Tibial nerve (tissue), 4 donors: ENCODE results near the gene KSR1. TPM values are rescaled to one million over a fixed set of nuclear protein-coding genes. Genes with fewer than 3 reads are reported as not detected.
"Not testable (repeated sequence)": the region's sequence is repeated elsewhere in the genome, so short reads cannot be mapped to it uniquely, and the experiment has no call there.

Source experiments
- DNase-seq, 2 donors: peaks; one replicate each; pipeline ENCODE4 v3.0.0-alpha.2; 2019; ENCODE audit warnings: low spot score in 2 of 2
- H3K27ac ChIP-seq, 4 donors: fragments of 200-600 bp; sonication (generic) in 3 of 4; one replicate each; pipeline ENCODE4 v1.5.1; 2017 to 2019; ENCODE audit warnings: mild to moderate bottlenecking in 1 of 4
- H3K27me3 ChIP-seq, 2 donors: fragments of 200-600 bp; sonication (generic) in 1 of 2; one replicate each; pipeline versions ENCODE4 v1.5.1 to v1.6.0; 2017 to 2019
- H3K36me3 ChIP-seq, 3 donors: fragments of 200-600 bp; sonication (generic); one replicate each; pipeline ENCODE4 v1.5.1; 2018 to 2019
- H3K4me1 ChIP-seq, 4 donors: fragments of 200-600 bp; sonication (generic) in 3 of 4; one replicate each; pipeline ENCODE4 v1.5.1; 2017 to 2019
- H3K4me3 ChIP-seq, 4 donors: fragments of 200-600 bp; sonication (generic) in 3 of 4; one replicate each; pipeline ENCODE4 v1.5.1; 2017 to 2019; ENCODE audit warnings: mild to moderate bottlenecking in 1 of 4, moderate library complexity in 1 of 4
- H3K9me3 ChIP-seq, 4 donors: fragments of 200-600 bp; sonication (generic) in 3 of 4; one replicate each; pipeline ENCODE4 v1.5.1; 2017 to 2019
- CTCF ChIP-seq, 5 experiments: fragments of 200-600 bp in 3 of 5; fragments of 450-650 bp in 2 of 5; sonication (generic) in 3 of 5; IDR thresholded peaks; one replicate each; pipeline ENCODE4 v1.5.1; 2016 to 2019; ENCODE audit warnings: antibody characterized with exemption in 5 of 5, mild to moderate bottlenecking in 3 of 5, moderate library complexity in 2 of 5
- EP300 ChIP-seq, 2 donors: sonication (generic); formaldehyde crosslinking; IDR thresholded peaks; one replicate each; pipeline ENCODE4 v1.6.1; 2017; ENCODE audit warnings: antibody characterized with exemption in 2 of 2, mild to moderate bottlenecking in 1 of 2
- POLR2A ChIP-seq, 2 donors: fragments of 450-650 bp; IDR thresholded peaks; one replicate each; pipeline ENCODE4 v1.6.1; 2017; ENCODE audit warnings: antibody characterized with exemption in 2 of 2, mild to moderate bottlenecking in 2 of 2, moderate library complexity in 2 of 2
- WGBS, 2 donors: methylation state at CpG; one replicate each; pipeline ENCODE4 v1.1.5; 2018; 5-methylcytosine and 5-hydroxymethylcytosine counted together
- total RNA-seq, 4 donors: library from RNA; depleted of rRNA; stranded (reverse); fragments of >200 nt; gene quantifications; one replicate each; pipeline ENCODE4 v1.1.0, GENCODE V29; 2016

Gene KSR1
- total RNA-seq, 4 donors from 2014 or later, result 45.1 to 110 (median 54.2) TPM

DNA sequence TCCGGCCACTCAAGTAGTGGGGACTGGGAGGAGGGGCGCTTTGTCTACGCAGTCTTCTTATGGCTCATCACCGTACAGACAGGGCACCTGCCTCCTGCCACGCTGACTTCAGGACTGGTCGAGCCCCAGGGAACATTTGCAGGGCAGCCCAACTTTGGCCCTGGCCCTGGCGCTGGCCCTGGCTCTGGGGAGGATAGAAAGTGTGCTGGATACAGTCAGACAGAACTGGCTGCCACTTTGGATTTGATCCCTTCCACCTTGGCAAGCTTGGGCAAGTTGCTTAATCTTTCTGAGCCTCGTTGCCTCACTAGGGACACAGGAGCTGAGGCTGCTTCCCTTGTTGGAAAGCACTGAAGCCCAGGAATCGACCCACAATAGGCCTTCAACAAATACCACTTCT is 188.3 kb downstream of the KSR1 start:
- peak in 1 of 2 donors; percentile 47 for DNase-seq
- no peaks in the 10 kb centered on the region for H3K9me3 ChIP-seq
- 81 to 83% methylated on average over 9 of the region's 9 CpGs for WGBS, 2 donors

DNA sequence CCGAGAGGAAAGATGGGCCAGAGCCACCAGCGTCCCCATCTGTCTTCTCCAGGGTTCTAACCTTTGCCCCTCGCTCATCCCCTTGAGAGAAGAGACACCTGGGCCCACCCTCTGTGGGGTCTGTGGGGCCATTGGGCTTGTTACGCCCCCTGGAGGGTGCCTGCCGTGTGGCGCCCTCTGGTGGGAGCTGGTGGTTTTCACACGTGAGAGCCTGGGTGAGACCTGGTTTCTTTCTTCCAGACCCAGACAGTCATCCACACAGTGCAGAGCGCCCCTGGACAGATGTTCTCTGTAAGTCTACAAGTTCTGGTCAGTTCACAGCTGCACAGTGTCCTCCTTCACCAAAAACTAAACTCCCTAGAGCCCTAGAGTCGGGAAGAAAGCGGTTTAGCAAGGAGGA is 189.4 kb downstream of the KSR1 start:
- not testable (repeated sequence) for H3K9me3 ChIP-seq, H3K27me3 ChIP-seq, DNase-seq, H3K27ac ChIP-seq, H3K4me1 ChIP-seq, H3K4me3 ChIP-seq
- WGBS, 2 donors, result 74% methylated on average over 3 of the region's 10 CpGs
- peaks cover 0 to 13% (median 0%) of the 10 kb centered on the region in 3 donors for H3K36me3 ChIP-seq

More for the DNA sequence above, 188.3 kb downstream of the KSR1 start:
- H3K4me1 ChIP-seq, result no peaks in the 10 kb centered on the region
- H3K36me3 ChIP-seq, result peaks cover 0 to 21% (median 3%) of the 10 kb centered on the region in 3 donors
- no peaks in the 10 kb centered on the region for H3K27me3 ChIP-seq
- no peak overlapping the region for H3K27ac ChIP-seq
- TF ChIP-seq POLR2A (IDR thresholded peaks at IDR 0.05) (no peak), EP300 (IDR thresholded peaks at IDR 0.05) (no peak), CTCF (IDR thresholded peaks at IDR 0.05) (no peak)
- no peak overlapping the region for H3K4me3 ChIP-seq

GRCh38 chr17:27646232-27646631 is 190.0 kb downstream of the KSR1 start:
- peaks cover 0 to 7% (median 0%) of the 10 kb centered on the region in 3 donors for H3K36me3 ChIP-seq
- DNase-seq, result no peak
- no peaks in the 10 kb centered on the region for H3K4me1 ChIP-seq

DNA sequence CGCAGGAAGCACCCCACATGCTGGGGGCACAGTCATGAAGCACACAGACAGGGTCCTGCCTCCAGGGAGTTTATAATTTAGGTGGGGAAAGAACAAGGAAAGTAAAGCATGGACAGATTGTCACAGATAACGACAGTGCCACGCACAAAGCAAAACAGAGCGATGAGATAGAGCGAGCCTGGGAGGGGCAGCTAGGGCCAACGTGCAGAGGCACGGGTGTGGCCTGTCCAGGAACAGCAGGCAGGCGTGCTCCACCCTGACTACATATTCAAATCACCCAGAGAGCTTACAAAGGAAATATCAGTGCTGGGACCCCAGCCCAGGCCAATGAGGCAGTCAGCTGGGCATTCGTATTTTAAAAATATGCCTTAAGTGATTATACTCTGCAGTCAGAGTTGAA is 191.5 kb downstream of the KSR1 start:
- no peak for TF ChIP-seq EP300 (IDR thresholded peaks at IDR 0.05)
- TF ChIP-seq POLR2A (IDR thresholded peaks at IDR 0.05), result no peak
- no peak for TF ChIP-seq CTCF (IDR thresholded peaks at IDR 0.05)
- WGBS, 2 donors, result 73 to 83% methylated on average over 9 of the region's 9 CpGs

More at GRCh38 chr17:27646232-27646631, 190.0 kb downstream of the KSR1 start:
- Histone ChIP-seq H3K27me3 (no peaks in the 10 kb centered on the region), H3K9me3 (no peaks in the 10 kb centered on the region), H3K27ac (no peak overlapping the region), H3K4me3 (no peak overlapping the region)
- WGBS, 2 donors, result 87 to 96% methylated on average over 13 of the region's 13 CpGs
- TF ChIP-seq POLR2A (IDR thresholded peaks at IDR 0.05) (no peak), EP300 (IDR thresholded peaks at IDR 0.05) (no peak), CTCF (IDR thresholded peaks at IDR 0.05) (no peak)

DNA sequence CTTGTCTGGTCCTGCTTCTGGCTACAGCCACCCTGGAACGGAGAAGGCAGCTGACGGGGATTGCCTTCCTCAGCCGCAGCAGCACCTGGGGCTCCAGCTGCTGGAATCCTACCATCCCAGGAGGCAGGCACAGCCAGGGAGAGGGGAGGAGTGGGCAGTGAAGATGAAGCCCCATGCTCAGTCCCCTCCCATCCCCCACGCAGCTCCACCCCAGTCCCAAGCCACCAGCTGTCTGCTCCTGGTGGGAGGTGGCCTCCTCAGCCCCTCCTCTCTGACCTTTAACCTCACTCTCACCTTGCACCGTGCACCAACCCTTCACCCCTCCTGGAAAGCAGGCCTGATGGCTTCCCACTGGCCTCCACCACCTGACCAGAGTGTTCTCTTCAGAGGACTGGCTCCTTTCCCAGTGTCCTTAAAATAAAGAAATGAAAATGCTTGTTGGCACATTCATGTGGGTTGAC is 192.9 kb downstream of the KSR1 start:
- not testable (repeated sequence) for H3K36me3 ChIP-seq, H3K27ac ChIP-seq, H3K4me3 ChIP-seq, DNase-seq, H3K27me3 ChIP-seq, H3K9me3 ChIP-seq, H3K4me1 ChIP-seq
- 55 to 56% methylated on average over 5 of the region's 5 CpGs for WGBS, 2 donors

More for the DNA sequence above, 191.5 kb downstream of the KSR1 start:
- Histone ChIP-seq H3K27me3 (no peaks in the 10 kb centered on the region), H3K4me3 (no peak overlapping the region), H3K36me3 (peaks cover 0 to 7% (median 0%) of the 10 kb centered on the region in 3 donors), H3K27ac (no peak overlapping the region), H3K9me3 (no peaks in the 10 kb centered on the region), H3K4me1 (no peaks in the 10 kb centered on the region)
- DNase-seq, result no peak

DNA sequence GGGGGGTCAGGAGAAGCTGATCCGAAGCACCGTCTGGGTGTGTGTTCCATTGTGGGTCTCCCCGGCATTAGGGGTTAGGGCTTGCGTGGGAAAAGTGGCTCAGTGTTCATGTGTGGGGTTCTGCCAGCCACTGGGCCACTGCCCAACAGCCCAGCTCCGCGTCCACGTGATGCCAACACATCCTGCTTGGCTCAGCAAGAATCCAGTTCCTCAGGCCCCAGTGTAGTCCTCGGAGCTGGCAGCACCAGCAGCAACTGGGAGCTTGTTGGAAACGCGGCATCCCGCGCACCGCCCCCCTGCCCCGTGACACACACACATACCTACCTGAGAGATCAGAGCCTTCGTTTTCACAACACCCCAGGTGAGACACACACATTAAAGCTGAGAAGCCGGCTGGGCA is 193.7 kb downstream of the KSR1 start:
- no peak overlapping the region for H3K4me3 ChIP-seq
- no peaks in the 10 kb centered on the region for H3K4me1 ChIP-seq
- TF ChIP-seq EP300 (IDR thresholded peaks at IDR 0.05) (no peak), POLR2A (IDR thresholded peaks at IDR 0.05) (no peak), CTCF (IDR thresholded peaks at IDR 0.05) (no peak)
- peak; percentile 24 to 30 for DNase-seq
- no peaks in the 10 kb centered on the region for H3K27me3 ChIP-seq
- peaks cover 0 to 7% (median 0%) of the 10 kb centered on the region in 3 donors for H3K36me3 ChIP-seq
- 75 to 84% methylated on average over 15 to 16 of the region's 16 CpGs for WGBS, 2 donors
- no peak overlapping the region for H3K27ac ChIP-seq
- H3K9me3 ChIP-seq, result no peaks in the 10 kb centered on the region
